HEK293 (cell line): ENCODE data around the gene NMD3.

ENCODE experiments used
- CTCF ChIA-PET: fragments of 350-600 bp; formaldehyde crosslinking; extraction: SDS; loops from one replicate; lab custom pipeline; 2021; ENCODE audit warnings: antibody characterized with exemption; lab: Yijun Ruan, JAX
- POLR2A ChIA-PET: fragments of 300-600 bp; formaldehyde crosslinking; extraction: SDS; loops from one replicate; lab custom pipeline; 2020; ENCODE audit warnings: antibody characterized with exemption, inconsistent platforms; lab: Yijun Ruan, JAX
- H3K27ac ChIP-seq: fragments of 200-500 bp; sonication (Bioruptor generic); 2 replicates; pipeline ENCODE4 v1.5.1; 2014; ENCODE audit warnings: low read depth, low read length, control low read depth, inconsistent platforms; ENCODE audit errors: extremely low read depth
- H3K36me3 ChIP-seq, 2 experiments: fragments of 200-500 bp in 1 of 2; sonication (Bioruptor generic) in 1 of 2; 1 replicate in 1 of 2; 2 replicates in 1 of 2; pipeline ENCODE4 v1.5.1; 2014 to 2017; ENCODE audit warnings: inconsistent platforms in 2 of 2, low read length in 2 of 2; ENCODE audit not compliant: control insufficient read depth in 2 of 2, insufficient read depth in 1 of 2
- H3K4me1 ChIP-seq: fragments of 200-500 bp; sonication (Bioruptor generic); 2 replicates; pipeline ENCODE4 v1.5.1; 2014; ENCODE audit warnings: mild to moderate bottlenecking, low read length, inconsistent platforms; ENCODE audit not compliant: control insufficient read depth, insufficient read depth
- H3K4me3 ChIP-seq: 2 replicates; pipeline ENCODE4 v1.5.1; 2011; ENCODE audit warnings: low read depth, mild to moderate bottlenecking, control low read depth, low read length, moderate library complexity
- H3K9me3 ChIP-seq: fragments of 200-500 bp; sonication (Bioruptor generic); 2 replicates; pipeline ENCODE4 v1.5.1; 2014; ENCODE audit warnings: low read depth, low read length, inconsistent platforms; ENCODE audit not compliant: control insufficient read depth, insufficient read depth
- GLI2 ChIP-seq: fragments of 450-650 bp; formaldehyde crosslinking; IDR thresholded peaks from 2 replicates; pipeline ENCODE4; 2017; ENCODE audit warnings: missing biosample characterization, missing genetic modification characterization, low read depth, borderline replicate concordance
- ZBTB10 ChIP-seq: fragments of 450-650 bp; formaldehyde crosslinking; IDR thresholded peaks from 2 replicates; pipeline ENCODE4 v1.5.1; 2016; ENCODE audit warnings: missing biosample characterization, missing genetic modification characterization
- ZNF23 ChIP-seq: fragments of 450-650 bp; formaldehyde crosslinking; IDR thresholded peaks from 2 replicates; pipeline ENCODE4 v1.5.1; 2016; ENCODE audit warnings: missing biosample characterization, missing genetic modification characterization, borderline replicate concordance
- ZNF302 ChIP-seq: fragments of 450-650 bp; formaldehyde crosslinking; IDR thresholded peaks from 2 replicates; pipeline ENCODE4 v1.5.1; 2016; ENCODE audit warnings: missing biosample characterization, missing genetic modification characterization, low read depth
- ZNF366 ChIP-seq: fragments of 450-650 bp; formaldehyde crosslinking; conservative IDR thresholded peaks from 2 replicates; pipeline ENCODE4 v1.5.1; 2016; ENCODE audit warnings: missing biosample characterization, missing genetic modification characterization
- ZNF394 ChIP-seq: fragments of 450-650 bp; formaldehyde crosslinking; IDR thresholded peaks from 2 replicates; pipeline ENCODE4 v1.5.1; 2016; ENCODE audit warnings: missing biosample characterization, missing genetic modification characterization, mild to moderate bottlenecking, moderate library complexity, borderline replicate concordance
- ZNF704 ChIP-seq: fragments of 450-650 bp; formaldehyde crosslinking; IDR thresholded peaks from 2 replicates; pipeline ENCODE4 v1.5.1; 2016; ENCODE audit warnings: missing biosample characterization, missing genetic modification characterization
- ZNF843 ChIP-seq: fragments of 450-650 bp; formaldehyde crosslinking; IDR thresholded peaks from 2 replicates; pipeline ENCODE4 v1.5.1; 2016; ENCODE audit warnings: missing biosample characterization, missing genetic modification characterization
- ZSCAN23 ChIP-seq: fragments of 450-650 bp; formaldehyde crosslinking; IDR thresholded peaks from 2 replicates; pipeline ENCODE4 v1.5.1; 2016; ENCODE audit warnings: missing biosample characterization, missing genetic modification characterization
- ZSCAN30 ChIP-seq: fragments of 450-650 bp; IDR thresholded peaks from 2 replicates; pipeline ENCODE4 v1.5.1; 2018; ENCODE audit warnings: missing biosample characterization, mild to moderate bottlenecking, missing genetic modification characterization, moderate library complexity

Gene NMD3

GRCh38 chr3:161296814-161297213 is 75.7 kb downstream of the NMD3 start:
- CTCF ChIA-PET = no interaction called here
- Histone ChIP-seq H3K4me1 (no peaks in the 10 kb centered on the region), H3K9me3 (no peaks in the 10 kb centered on the region), H3K27ac (no peak overlapping the region), H3K36me3 (no peaks in the 10 kb centered on the region), H3K4me3 (no peak overlapping the region)
- TF ChIP-seq ZNF366 (tag by site-specific recombination) (no peak), ZNF23 (no peak), ZSCAN30 (no peak), ZSCAN23 (no peak), ZNF394 (tag by site-specific recombination) (no peak), ZNF843 (tag by site-specific recombination) (no peak), GLI2 (tag by site-specific recombination) (no peak), ZNF302 (tag by site-specific recombination) (no peak), ZNF704 (tag by site-specific recombination) (no peak), ZBTB10 (tag by site-specific recombination) (no peak)
- POLR2A ChIA-PET = no interaction called here
